ENCODE results near the gene APOA5. TPM values are rescaled to one million over a fixed set of nuclear protein-coding genes. Genes with fewer than 3 reads are reported as not detected.

Gene APOA5
- total RNA-seq, 1 donor from 2014 or later = not detected

GRCh38 chr11:116823031-116823843, 31.6 kb upstream of the APOA5 start, which contains the start of gene APOA4:
Gene APOA4 (minus strand): TSS chr11:116823304. CDS start chr11:116823191, 113 bp downstream.
- Mint-ChIP-seq H3K27ac (no peak within 1 kb of the TSS), H3K9me3 (no peaks in the 10 kb centered on the region), H3K4me1 (ENCODE audit: low read depth) (no peaks in the 10 kb centered on the region), H3K27me3 (ENCODE audit: low read depth) (no peaks in the 10 kb centered on the region), H3K4me3 (ENCODE audit: low read depth) (no peak within 1 kb of the TSS), H3K36me3 (ENCODE audit: low read depth) (no peaks in the 10 kb centered on the region)
- no peak for DNase-seq (ENCODE audit: low spot score)
- intact Hi-C loops (cut with micrococcal nuclease) = no loop called here

DNA sequence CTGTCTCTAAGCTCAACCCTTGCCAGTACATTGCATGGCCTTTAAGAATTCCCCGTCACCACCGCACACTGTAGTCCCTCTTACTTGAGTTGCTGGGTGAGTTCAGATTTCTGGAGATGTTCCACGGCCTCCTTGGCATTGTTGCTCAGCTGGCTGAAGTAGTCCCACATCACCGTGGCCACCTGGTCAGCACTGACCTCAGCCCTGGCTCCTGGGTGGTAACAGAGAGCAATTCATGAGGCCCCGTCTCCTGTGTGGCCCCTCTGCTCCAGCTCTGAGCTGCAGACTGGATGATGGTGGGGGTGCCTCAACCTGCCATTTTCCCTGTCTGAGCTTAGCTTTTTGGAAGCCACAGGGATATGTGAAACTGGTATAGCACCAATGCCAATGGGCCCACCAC, 30.9 kb upstream of the APOA5 start:
- intact Hi-C loops (cut with micrococcal nuclease) = no loop called here

DNA sequence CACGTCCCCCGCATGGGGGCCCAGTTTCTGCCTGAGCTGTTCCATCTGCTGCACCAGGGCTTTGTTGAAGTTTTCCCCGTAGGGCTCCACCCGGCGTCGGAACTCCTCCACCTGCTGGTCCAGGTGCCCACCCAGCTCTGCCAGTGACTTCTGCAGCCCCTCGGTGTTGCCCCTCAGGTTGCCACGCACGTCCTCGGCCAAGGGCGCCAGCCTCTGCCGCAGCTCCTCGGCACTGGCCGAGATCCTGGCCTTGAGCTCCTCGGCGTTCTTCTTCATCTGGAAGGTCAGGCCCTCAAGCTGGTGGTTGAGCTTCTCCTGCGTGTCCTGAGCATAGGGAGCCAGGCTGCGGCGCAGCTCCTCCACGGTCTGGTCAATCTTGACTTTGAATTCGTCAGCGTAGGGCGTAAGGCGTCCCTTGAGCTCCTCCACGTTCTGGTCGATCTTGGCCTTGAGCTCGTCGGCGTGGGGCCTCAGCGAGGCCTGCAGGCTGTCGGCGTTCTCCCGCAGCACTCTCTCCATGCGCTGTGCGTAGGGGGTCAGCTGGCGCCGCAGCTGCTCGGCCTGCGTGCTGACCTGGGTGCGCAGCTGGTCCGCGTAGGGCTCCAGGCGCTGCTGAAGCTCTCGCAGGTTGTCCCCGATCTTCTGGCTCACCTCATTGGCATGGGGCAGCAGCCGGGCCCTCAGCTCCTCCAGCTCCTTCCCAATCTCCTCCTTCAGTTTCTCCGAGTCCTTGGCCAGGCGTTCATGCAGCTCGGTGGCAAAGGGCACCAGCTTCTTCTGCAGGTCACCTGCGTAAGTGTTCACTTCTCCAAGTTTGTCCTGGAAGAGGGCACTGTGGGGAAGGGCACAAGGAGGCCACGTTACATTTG, 29.6 kb upstream of the APOA5 start:
- no peak for DNase-seq (ENCODE audit: low spot score)
- H3K9me3 Mint-ChIP-seq = no peaks in the 10 kb centered on the region
- intact Hi-C loops (cut with micrococcal nuclease) = no loop called here

More for the DNA sequence above, 30.9 kb upstream of the APOA5 start:
- H3K4me3 Mint-ChIP-seq (ENCODE audit: low read depth) = no peak overlapping the region
- H3K36me3 Mint-ChIP-seq (ENCODE audit: low read depth) = no peaks in the 10 kb centered on the region
- no peak overlapping the region for H3K27ac Mint-ChIP-seq
- DNase-seq (ENCODE audit: low spot score) = no peak
- H3K4me1 Mint-ChIP-seq (ENCODE audit: low read depth) = no peaks in the 10 kb centered on the region
- no peaks in the 10 kb centered on the region for H3K27me3 Mint-ChIP-seq (ENCODE audit: low read depth)
- no peaks in the 10 kb centered on the region for H3K9me3 Mint-ChIP-seq

DNA sequence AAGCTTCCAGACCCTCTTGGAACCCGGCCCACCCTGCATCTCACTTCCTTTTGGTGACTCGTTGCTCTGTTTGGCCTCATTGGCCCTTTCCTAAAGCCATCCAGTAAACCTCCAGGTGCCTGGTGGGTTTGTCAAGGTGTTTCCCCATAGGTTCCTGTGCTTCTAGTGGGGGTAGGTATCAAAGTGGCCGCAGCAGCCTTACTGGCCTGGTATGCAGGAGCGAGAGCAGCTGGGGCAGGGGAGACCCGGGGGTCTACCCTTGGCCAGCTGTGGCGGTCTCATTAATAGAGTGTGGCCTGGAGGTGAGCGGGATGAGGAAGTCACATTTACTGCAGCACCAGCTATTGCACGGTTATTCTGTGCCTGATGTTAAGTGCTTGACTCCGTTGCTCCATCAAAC, 27.4 kb upstream of the APOA5 start:
- no peaks in the 10 kb centered on the region for H3K9me3 Mint-ChIP-seq
- no peak overlapping the region for H3K27ac Mint-ChIP-seq
- no peak overlapping the region for H3K4me3 Mint-ChIP-seq (ENCODE audit: low read depth)
- no peaks in the 10 kb centered on the region for H3K4me1 Mint-ChIP-seq (ENCODE audit: low read depth)
- H3K27me3 Mint-ChIP-seq (ENCODE audit: low read depth) = peaks cover 2% of the 10 kb centered on the region
- intact Hi-C loops (cut with micrococcal nuclease) = no loop called here
- no peak for DNase-seq (ENCODE audit: low spot score)
- no peaks in the 10 kb centered on the region for H3K36me3 Mint-ChIP-seq (ENCODE audit: low read depth)

More for the DNA sequence above, 29.6 kb upstream of the APOA5 start:
- Mint-ChIP-seq H3K27ac (no peak overlapping the region), H3K4me1 (ENCODE audit: low read depth) (no peaks in the 10 kb centered on the region), H3K27me3 (ENCODE audit: low read depth) (no peaks in the 10 kb centered on the region), H3K4me3 (ENCODE audit: low read depth) (no peak overlapping the region), H3K36me3 (ENCODE audit: low read depth) (no peaks in the 10 kb centered on the region)

GRCh38 chr11:116814502-116814901, 22.8 kb upstream of the APOA5 start:
- no peaks in the 10 kb centered on the region for H3K9me3 Mint-ChIP-seq
- H3K27me3 Mint-ChIP-seq (ENCODE audit: low read depth) = peaks cover 9% of the 10 kb centered on the region
- no peak overlapping the region for H3K27ac Mint-ChIP-seq
- no peak overlapping the region for H3K4me3 Mint-ChIP-seq (ENCODE audit: low read depth)
- H3K4me1 Mint-ChIP-seq (ENCODE audit: low read depth) = no peaks in the 10 kb centered on the region
- no peaks in the 10 kb centered on the region for H3K36me3 Mint-ChIP-seq (ENCODE audit: low read depth)
- intact Hi-C loops (cut with micrococcal nuclease) = no loop called here
- no peak for DNase-seq (ENCODE audit: low spot score)

DNA sequence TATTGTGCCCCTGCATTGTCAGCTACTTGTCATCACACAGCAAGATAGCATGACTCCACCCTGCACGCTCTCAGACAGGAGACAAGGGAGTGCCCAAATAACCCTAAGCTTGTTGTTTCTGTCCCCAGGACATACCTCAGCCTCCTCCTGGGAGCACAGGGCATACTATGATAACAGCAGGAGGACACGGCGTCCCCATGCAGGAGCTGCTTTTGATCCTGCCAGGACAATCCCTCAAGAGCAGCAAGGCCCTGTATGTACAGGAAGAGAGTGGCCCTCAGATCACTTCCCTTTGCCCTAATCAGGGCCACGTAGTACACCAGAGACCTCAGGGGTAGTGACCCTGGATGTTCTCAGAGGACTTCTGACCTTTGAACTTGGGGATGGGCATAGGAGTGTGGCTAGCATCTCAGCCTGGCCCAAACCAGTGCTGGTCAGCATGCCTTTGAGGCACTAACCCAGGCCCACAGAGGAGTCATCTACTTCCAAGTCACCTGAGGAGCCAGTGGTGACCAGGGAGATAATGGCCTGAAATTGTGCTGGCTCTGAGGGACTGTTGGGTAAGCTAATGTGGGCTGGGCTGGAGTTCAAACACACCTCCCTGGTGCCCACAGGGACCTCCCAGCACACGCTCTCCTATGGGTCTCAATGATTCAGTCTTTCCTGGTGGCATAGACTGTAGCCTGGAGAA, 22.2 kb upstream of the APOA5 start:
- Mint-ChIP-seq H3K4me3 (ENCODE audit: low read depth) (no peak overlapping the region), H3K36me3 (ENCODE audit: low read depth) (no peaks in the 10 kb centered on the region), H3K27ac (no peak overlapping the region), H3K4me1 (ENCODE audit: low read depth) (no peaks in the 10 kb centered on the region), H3K9me3 (no peaks in the 10 kb centered on the region), H3K27me3 (ENCODE audit: low read depth) (peaks cover 10% of the 10 kb centered on the region)
- no peak for DNase-seq (ENCODE audit: low spot score)
- intact Hi-C loops (cut with micrococcal nuclease) = no loop called here

- no peak for DNase-seq (ENCODE audit: low spot score)
Measured at GRCh38 chr11:116813170-116813569, 21.5 kb upstream of the APOA5 start.

DNA sequence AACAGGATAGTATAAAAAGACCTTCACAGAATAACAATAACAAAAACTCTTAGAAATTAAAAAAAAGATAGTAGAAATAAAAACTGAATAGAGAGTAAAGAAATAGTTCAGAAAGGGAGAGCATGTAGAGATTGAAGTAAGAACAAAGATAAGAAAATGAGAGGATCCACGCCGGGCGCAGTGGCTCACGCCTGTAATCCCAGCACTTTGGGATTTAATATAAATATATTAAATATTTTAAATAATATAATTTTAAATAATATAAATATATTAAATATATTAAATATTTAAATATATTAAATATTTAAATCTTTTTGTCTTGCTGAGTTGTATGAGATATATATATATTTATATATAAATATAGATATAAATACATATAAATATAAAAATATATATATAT, 20.4 kb upstream of the APOA5 start:
- Mint-ChIP-seq H3K9me3 (no peaks in the 10 kb centered on the region), H3K4me1 (ENCODE audit: low read depth) (no peaks in the 10 kb centered on the region)
- intact Hi-C loops (cut with micrococcal nuclease) = no loop called here

More at GRCh38 chr11:116813170-116813569, 21.5 kb upstream of the APOA5 start:
- Mint-ChIP-seq H3K27me3 (ENCODE audit: low read depth) (peaks cover 10% of the 10 kb centered on the region), H3K27ac (no peak overlapping the region), H3K4me1 (ENCODE audit: low read depth) (no peaks in the 10 kb centered on the region), H3K36me3 (ENCODE audit: low read depth) (no peaks in the 10 kb centered on the region), H3K9me3 (no peaks in the 10 kb centered on the region), H3K4me3 (ENCODE audit: low read depth) (no peak overlapping the region)
- intact Hi-C loops (cut with micrococcal nuclease) = no loop called here

GRCh38 chr11:116811194-116811593, 19.5 kb upstream of the APOA5 start:
- peaks cover 18% of the 10 kb centered on the region for H3K27me3 Mint-ChIP-seq (ENCODE audit: low read depth)
- intact Hi-C loops (cut with micrococcal nuclease) = no loop called here
- no peak for DNase-seq (ENCODE audit: low spot score)
- H3K36me3 Mint-ChIP-seq (ENCODE audit: low read depth) = no peaks in the 10 kb centered on the region
- no peak overlapping the region for H3K27ac Mint-ChIP-seq
- H3K4me3 Mint-ChIP-seq (ENCODE audit: low read depth) = no peak overlapping the region
- H3K4me1 Mint-ChIP-seq (ENCODE audit: low read depth) = no peaks in the 10 kb centered on the region
- no peaks in the 10 kb centered on the region for H3K9me3 Mint-ChIP-seq

More for the DNA sequence above, 20.4 kb upstream of the APOA5 start:
- H3K27me3 Mint-ChIP-seq (ENCODE audit: low read depth) = peaks cover 16% of the 10 kb centered on the region
- no peaks in the 10 kb centered on the region for H3K36me3 Mint-ChIP-seq (ENCODE audit: low read depth)
- no peak for DNase-seq (ENCODE audit: low spot score)
- no peak overlapping the region for H3K27ac Mint-ChIP-seq
- no peak overlapping the region for H3K4me3 Mint-ChIP-seq (ENCODE audit: low read depth)

GRCh38 chr11:116808262-116809175, 16.8 kb upstream of the APOA5 start:
- intact Hi-C loops (cut with micrococcal nuclease) = no loop called here
- Mint-ChIP-seq H3K9me3 (no peaks in the 10 kb centered on the region), H3K4me1 (ENCODE audit: low read depth) (peaks cover 2% of the 10 kb centered on the region), H3K4me3 (ENCODE audit: low read depth) (no peak overlapping the region), H3K27me3 (ENCODE audit: low read depth) (peaks cover 19% of the 10 kb centered on the region), H3K36me3 (ENCODE audit: low read depth) (no peaks in the 10 kb centered on the region), H3K27ac (no peak overlapping the region)
- no peak for DNase-seq (ENCODE audit: low spot score)

- Mint-ChIP-seq H3K27me3 (ENCODE audit: low read depth) (peaks cover 20% of the 10 kb centered on the region), H3K4me1 (ENCODE audit: low read depth) (peaks cover 2% of the 10 kb centered on the region), H3K27ac (no peak overlapping the region), H3K36me3 (ENCODE audit: low read depth) (no peaks in the 10 kb centered on the region), H3K9me3 (no peaks in the 10 kb centered on the region), H3K4me3 (ENCODE audit: low read depth) (no peak overlapping the region)
- intact Hi-C loops (cut with micrococcal nuclease) = no loop called here
- DNase-seq (ENCODE audit: low spot score) = no peak
Measured at GRCh38 chr11:116807601-116808261, 16.1 kb upstream of the APOA5 start.
